Measurements from ENCODE around the gene SCO2. TPM values are rescaled to one million over a fixed set of nuclear protein-coding genes. Genes with fewer than 3 reads are reported as not detected.
"Not testable (repeated sequence)": the region's sequence is repeated elsewhere in the genome, so short reads cannot be mapped to it uniquely, and the experiment has no call there.

The SCO2 gene
- total and polyA plus RNA-seq, 10 of the 15 experiments (the other 5 are each of a cell fraction or from before 2014, with no cell fraction given): 0.18 to 16.0 (median 2.4) TPM; not detected in 1

DNA sequence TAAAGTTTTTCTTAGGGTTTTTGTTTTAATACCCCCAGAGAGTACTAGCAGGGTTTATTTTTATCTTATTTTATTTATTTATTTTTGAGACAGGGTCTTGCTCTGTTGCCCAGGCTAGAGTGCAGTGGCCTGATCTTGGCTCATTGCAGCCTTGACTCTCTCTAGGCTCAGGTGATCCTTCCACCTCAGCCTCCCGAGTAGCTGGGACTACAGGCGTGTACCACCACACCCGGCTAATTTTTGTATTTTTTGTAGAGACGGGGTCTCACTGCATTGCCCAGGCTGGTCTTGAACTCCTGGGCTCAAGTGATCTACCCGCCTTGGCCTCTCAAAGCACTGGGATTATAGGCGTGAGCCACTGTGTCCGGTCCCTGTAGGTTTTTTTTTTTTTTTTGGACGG, 5.2 kb downstream of the SCO2 start:
- ATAC-seq; H3K9ac ChIP-seq (ENCODE audit: control insufficient read depth, insufficient read depth, low read length); H3K9me3 ChIP-seq (replicated peaks; ENCODE audit: control insufficient read depth, insufficient read depth, low read length); SMC1A ChIA-PET (ENCODE audit: uncharacterized antibody, unreplicated experiment); intact Hi-C loops (cut with micrococcal nuclease; ENCODE audit: unreplicated experiment); H3K4me1 ChIP-seq (ENCODE audit: control insufficient read depth, insufficient read depth, low read length); H4K20me1 ChIP-seq (ENCODE audit: control insufficient read depth, insufficient read depth); H3K4me2 ChIP-seq (ENCODE audit: control insufficient read depth, insufficient read depth); RAD21 ChIA-PET (ENCODE audit: unreplicated experiment); FAIRE-seq; in situ Hi-C loops (cut with MboI); H3K27ac ChIP-seq (ENCODE audit: control insufficient read depth, insufficient read depth); H3K27me3 ChIP-seq (replicated peaks in 1 of 2; ENCODE audit: control insufficient read depth in 2 of 2, insufficient read depth in 2 of 2, low read length in 1 of 2); DNase-seq (ENCODE audit: low read depth, low spot score); POLR2A ChIA-PET; BruUV-seq (replicated peaks); H3K4me3 ChIP-seq; CTCF ChIA-PET; H2AFZ ChIP-seq (ENCODE audit: control insufficient read depth, low read depth, low read length): not testable (repeated sequence)
- WGBS (ENCODE audit: insufficient coverage, insufficient replicate concordance, low lambda C conversion rate, missing lambda C conversion rate): 93% methylated on average over 8 of the region's 8 CpGs
- Histone ChIP-seq H3K36me3 (ENCODE audit: control insufficient read depth in 2 of 2, insufficient read depth in 2 of 2, low read length in 1 of 2) (peaks cover 5 to 53% of the 10 kb centered on the region in 2 experiments; a peak in 3 of 4 replicates), H3K79me2 (ENCODE audit: control insufficient read depth, insufficient read depth, low read length) (peaks cover 16% of the 10 kb centered on the region)

DNA sequence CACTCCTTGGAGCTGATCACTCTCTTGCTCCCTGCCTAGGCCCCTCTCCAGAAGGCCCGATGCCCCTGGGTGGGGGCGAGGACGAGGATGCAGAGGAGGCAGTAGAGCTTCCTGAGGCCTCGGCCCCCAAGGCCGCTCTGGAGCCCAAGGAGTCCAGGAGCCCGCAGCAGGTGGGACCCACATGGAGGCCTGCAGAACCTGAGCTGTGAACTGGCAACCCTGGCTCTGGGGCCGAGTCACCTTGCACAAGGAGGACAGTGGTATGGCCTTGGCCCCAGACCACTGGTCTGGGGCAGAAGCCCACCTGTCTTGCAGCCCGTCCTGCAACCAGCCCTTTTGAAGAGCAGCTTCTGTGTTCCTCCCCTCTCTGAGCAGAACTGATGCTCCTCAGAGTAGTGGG, 6.2 kb downstream of the SCO2 start:
- H3K9me3 ChIP-seq (replicated peaks; ENCODE audit: control insufficient read depth, insufficient read depth, low read length): no peaks in the 10 kb centered on the region
- H4K20me1 ChIP-seq (ENCODE audit: control insufficient read depth, insufficient read depth): no peaks in the 10 kb centered on the region
- in situ Hi-C loops (cut with MboI) (no loop called here), intact Hi-C loops (cut with micrococcal nuclease; ENCODE audit: unreplicated experiment) (no loop called here)
- no peaks in the 10 kb centered on the region for H3K27me3 ChIP-seq (replicated peaks in 1 of 2; ENCODE audit: control insufficient read depth in 2 of 2, insufficient read depth in 2 of 2, low read length in 1 of 2)
- CTCF ChIA-PET: interaction anchor here (0.6 kb wide), 1 partner anchor 100 kb away, joined by 3 read pairs; no protein-coding TSS in a partner anchor
- no peak overlapping the region for H3K27ac ChIP-seq (ENCODE audit: control insufficient read depth, insufficient read depth)
- FAIRE-seq: no peak
- H3K4me2 ChIP-seq (ENCODE audit: control insufficient read depth, insufficient read depth): no peak overlapping the region
- WGBS (ENCODE audit: insufficient coverage, insufficient replicate concordance, low lambda C conversion rate, missing lambda C conversion rate): 88% methylated on average over 8 of the region's 8 CpGs
- peaks cover 13% of the 10 kb centered on the region for H3K79me2 ChIP-seq (ENCODE audit: control insufficient read depth, insufficient read depth, low read length)
- H3K4me1 ChIP-seq (ENCODE audit: control insufficient read depth, insufficient read depth, low read length): no peaks in the 10 kb centered on the region; the same call in 1 of the 2 replicates
- DNase-seq (ENCODE audit: low read depth, low spot score): no peak
- RAD21 ChIA-PET (ENCODE audit: unreplicated experiment): no interaction called here
- SMC1A ChIA-PET (ENCODE audit: uncharacterized antibody, unreplicated experiment): no interaction called here
- no peak overlapping the region for H3K4me3 ChIP-seq
- POLR2A ChIA-PET: interaction anchor here (1.2 kb wide), 1 partner anchor 47 kb away, joined by 3 read pairs; no protein-coding TSS in a partner anchor
- H2AFZ ChIP-seq (ENCODE audit: control insufficient read depth, low read depth, low read length): no peak overlapping the region
- peaks cover 10 to 50% of the 10 kb centered on the region in 2 experiments; a peak in 3 of 4 replicates for H3K36me3 ChIP-seq (ENCODE audit: control insufficient read depth in 2 of 2, insufficient read depth in 2 of 2, low read length in 1 of 2)
- no TSS peak for BruUV-seq (replicated peaks)
- ATAC-seq: no peak
- H3K9ac ChIP-seq (ENCODE audit: control insufficient read depth, insufficient read depth, low read length): no peak overlapping the region
- no peak for TF ChIP-seq ESRRA (IDR thresholded peaks at IDR 0.05; ENCODE audit: low read length)
- TF ChIP-seq, protein P1, sequence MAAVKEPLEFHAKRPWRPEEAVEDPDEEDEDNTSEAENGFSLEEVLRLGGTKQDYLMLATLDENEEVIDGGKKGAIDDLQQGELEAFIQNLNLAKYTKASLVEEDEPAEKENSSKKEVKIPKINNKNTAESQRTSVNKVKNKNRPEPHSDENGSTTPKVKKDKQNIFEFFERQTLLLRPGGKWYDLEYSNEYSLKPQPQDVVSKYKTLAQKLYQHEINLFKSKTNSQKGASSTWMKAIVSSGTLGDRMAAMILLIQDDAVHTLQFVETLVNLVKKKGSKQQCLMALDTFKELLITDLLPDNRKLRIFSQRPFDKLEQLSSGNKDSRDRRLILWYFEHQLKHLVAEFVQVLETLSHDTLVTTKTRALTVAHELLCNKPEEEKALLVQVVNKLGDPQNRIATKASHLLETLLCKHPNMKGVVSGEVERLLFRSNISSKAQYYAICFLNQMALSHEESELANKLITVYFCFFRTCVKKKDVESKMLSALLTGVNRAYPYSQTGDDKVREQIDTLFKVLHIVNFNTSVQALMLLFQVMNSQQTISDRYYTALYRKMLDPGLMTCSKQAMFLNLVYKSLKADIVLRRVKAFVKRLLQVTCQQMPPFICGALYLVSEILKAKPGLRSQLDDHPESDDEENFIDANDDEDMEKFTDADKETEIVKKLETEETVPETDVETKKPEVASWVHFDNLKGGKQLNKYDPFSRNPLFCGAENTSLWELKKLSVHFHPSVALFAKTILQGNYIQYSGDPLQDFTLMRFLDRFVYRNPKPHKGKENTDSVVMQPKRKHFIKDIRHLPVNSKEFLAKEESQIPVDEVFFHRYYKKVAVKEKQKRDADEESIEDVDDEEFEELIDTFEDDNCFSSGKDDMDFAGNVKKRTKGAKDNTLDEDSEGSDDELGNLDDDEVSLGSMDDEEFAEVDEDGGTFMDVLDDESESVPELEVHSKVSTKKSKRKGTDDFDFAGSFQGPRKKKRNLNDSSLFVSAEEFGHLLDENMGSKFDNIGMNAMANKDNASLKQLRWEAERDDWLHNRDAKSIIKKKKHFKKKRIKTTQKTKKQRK (IDR thresholded peaks at IDR 0.05; ENCODE audit: low read depth, low read length): no peak
- no peak for TF ChIP-seq ZNF207 (IDR thresholded peaks at IDR 0.05; ENCODE audit: borderline replicate concordance)
- TF ChIP-seq, protein P2, sequence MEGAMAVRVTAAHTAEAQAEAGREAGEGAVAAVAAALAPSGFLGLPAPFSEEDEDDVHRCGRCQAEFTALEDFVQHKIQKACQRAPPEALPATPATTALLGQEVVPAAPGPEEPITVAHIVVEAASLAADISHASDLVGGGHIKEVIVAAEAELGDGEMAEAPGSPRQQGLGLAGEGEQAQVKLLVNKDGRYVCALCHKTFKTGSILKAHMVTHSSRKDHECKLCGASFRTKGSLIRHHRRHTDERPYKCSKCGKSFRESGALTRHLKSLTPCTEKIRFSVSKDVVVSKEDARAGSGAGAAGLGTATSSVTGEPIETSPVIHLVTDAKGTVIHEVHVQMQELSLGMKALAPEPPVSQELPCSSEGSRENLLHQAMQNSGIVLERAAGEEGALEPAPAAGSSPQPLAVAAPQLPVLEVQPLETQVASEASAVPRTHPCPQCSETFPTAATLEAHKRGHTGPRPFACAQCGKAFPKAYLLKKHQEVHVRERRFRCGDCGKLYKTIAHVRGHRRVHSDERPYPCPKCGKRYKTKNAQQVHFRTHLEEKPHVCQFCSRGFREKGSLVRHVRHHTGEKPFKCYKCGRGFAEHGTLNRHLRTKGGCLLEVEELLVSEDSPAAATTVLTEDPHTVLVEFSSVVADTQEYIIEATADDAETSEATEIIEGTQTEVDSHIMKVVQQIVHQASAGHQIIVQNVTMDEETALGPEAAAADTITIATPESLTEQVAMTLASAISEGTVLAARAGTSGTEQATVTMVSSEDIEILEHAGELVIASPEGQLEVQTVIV (IDR thresholded peaks at IDR 0.05; ENCODE audit: borderline replicate concordance, partially characterized antibody): no peak
- no peak for TF ChIP-seq EP300 (IDR thresholded peaks at IDR 0.05; ENCODE audit: borderline replicate concordance in 1 of 2, control insufficient read depth in 1 of 2, low read depth in 2 of 2, low read length in 2 of 2)
- no peak for TF ChIP-seq RFX5 (IDR thresholded peaks at IDR 0.05; ENCODE audit: low read depth, low read length)
- TF ChIP-seq TCF7 (IDR thresholded peaks at IDR 0.05; ENCODE audit: borderline replicate concordance): no peak
- no peak for TF ChIP-seq JUNB (IDR thresholded peaks at IDR 0.05)
- TF ChIP-seq, protein P3, sequence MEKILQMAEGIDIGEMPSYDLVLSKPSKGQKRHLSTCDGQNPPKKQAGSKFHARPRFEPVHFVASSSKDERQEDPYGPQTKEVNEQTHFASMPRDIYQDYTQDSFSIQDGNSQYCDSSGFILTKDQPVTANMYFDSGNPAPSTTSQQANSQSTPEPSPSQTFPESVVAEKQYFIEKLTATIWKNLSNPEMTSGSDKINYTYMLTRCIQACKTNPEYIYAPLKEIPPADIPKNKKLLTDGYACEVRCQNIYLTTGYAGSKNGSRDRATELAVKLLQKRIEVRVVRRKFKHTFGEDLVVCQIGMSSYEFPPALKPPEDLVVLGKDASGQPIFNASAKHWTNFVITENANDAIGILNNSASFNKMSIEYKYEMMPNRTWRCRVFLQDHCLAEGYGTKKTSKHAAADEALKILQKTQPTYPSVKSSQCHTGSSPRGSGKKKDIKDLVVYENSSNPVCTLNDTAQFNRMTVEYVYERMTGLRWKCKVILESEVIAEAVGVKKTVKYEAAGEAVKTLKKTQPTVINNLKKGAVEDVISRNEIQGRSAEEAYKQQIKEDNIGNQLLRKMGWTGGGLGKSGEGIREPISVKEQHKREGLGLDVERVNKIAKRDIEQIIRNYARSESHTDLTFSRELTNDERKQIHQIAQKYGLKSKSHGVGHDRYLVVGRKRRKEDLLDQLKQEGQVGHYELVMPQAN (conservative IDR thresholded peaks at IDR 0.05): no peak

Data from GM12878 (cell line).